ENCODE data around the gene SLN. TPM values are rescaled to one million over a fixed set of nuclear protein-coding genes. Genes with fewer than 3 reads are reported as not detected.
A peak's percentile ranks its signal among the peaks of the same experiment; 100 is the strongest.

Gene SLN
- total RNA-seq, 1 experiment from 2014 or later, result 0.40 TPM

- POLR2A ChIA-PET (ENCODE audit: unreplicated experiment), result no interaction called here
- 0 out of 2 replicates have a peak, but pooled peaks cover 3% of the 10 kb centered on the region for H3K9me2 ChIP-seq (replicated peaks; ENCODE audit: low read length)
- intact Hi-C loops (cut with micrococcal nuclease), result no loop called here
Observed at GRCh38 chr11:107688322-107688918, 23.4 kb downstream of the SLN start.

GRCh38 chr11:107683807-107684206 lies 28.0 kb downstream of the SLN start:
- no peaks in the 10 kb centered on the region for H3K79me2 ChIP-seq (ENCODE audit: low read length)
- H3F3A ChIP-seq (ENCODE audit: low read length, unreplicated experiment), result no peaks in the 10 kb centered on the region
- no peak overlapping the region for H3K9ac ChIP-seq (ENCODE audit: low read length)
- H2AFZ ChIP-seq (ENCODE audit: low read length), result no peak overlapping the region
- intact Hi-C loops (cut with micrococcal nuclease), result no loop called here
- TF ChIP-seq EZH2 (IDR thresholded peaks at IDR 0.05; ENCODE audit: low read length, unreplicated experiment), result no peak
- peak; percentile 75 for TF ChIP-seq CTCF (conservative IDR thresholded peaks at IDR 0.05; ENCODE audit: low read depth, low read length)
- TF ChIP-seq EZH2phosphoT487 (IDR thresholded peaks at IDR 0.05; ENCODE audit: borderline replicate concordance, low read length), result no peak
- no peaks in the 10 kb centered on the region for H3K36me3 ChIP-seq (ENCODE audit: low read depth, low read length)
- no peak overlapping the region for H3K4me2 ChIP-seq (ENCODE audit: low read length)
- no TSS peak for BruUV-seq (replicated peaks)
- H4K20me1 ChIP-seq (ENCODE audit: low read length), result no peaks in the 10 kb centered on the region
- POLR2A ChIA-PET (ENCODE audit: unreplicated experiment), result no interaction called here
- no peak overlapping the region for H3K27ac ChIP-seq (ENCODE audit: low read length)
- H3K4me1 ChIP-seq (ENCODE audit: insufficient read depth, low read length), result no peaks in the 10 kb centered on the region
- CTCF ChIA-PET, result no interaction called here
- H3K27me3 ChIP-seq (ENCODE audit: low read length), result peaks cover 32% of the 10 kb centered on the region
- H3K4me3 ChIP-seq (ENCODE audit: low read length), result no peak overlapping the region
- 0 out of 2 replicates have a peak, but pooled peaks cover 3% of the 10 kb centered on the region for H3K9me2 ChIP-seq (replicated peaks; ENCODE audit: low read length)
- ATAC-seq (no peak), DNase-seq (peak; percentile 68)
- H3K9me3 ChIP-seq (ENCODE audit: low read length), result no peaks in the 10 kb centered on the region

More at GRCh38 chr11:107688322-107688918, 23.4 kb downstream of the SLN start:
- H4K20me1 ChIP-seq (ENCODE audit: low read length), result no peaks in the 10 kb centered on the region
- DNase-seq, result no peak
- H3K9me3 ChIP-seq (ENCODE audit: low read length), result no peaks in the 10 kb centered on the region
- CTCF ChIA-PET, result interaction anchor here (1.3 to 1.6 kb wide), 2 partner anchors 125 to 139 kb away, joined by 3 to 7 read pairs; no protein-coding TSS in a partner anchor
- no peak overlapping the region for H2AFZ ChIP-seq (ENCODE audit: low read length)
- no peaks in the 10 kb centered on the region for H3K36me3 ChIP-seq (ENCODE audit: low read depth, low read length)
- no peak overlapping the region for H3K4me3 ChIP-seq (ENCODE audit: low read length)
- peaks cover 19% of the 10 kb centered on the region for H3K4me1 ChIP-seq (ENCODE audit: insufficient read depth, low read length)
- H3F3A ChIP-seq (ENCODE audit: low read length, unreplicated experiment), result no peaks in the 10 kb centered on the region
- no peak overlapping the region for H3K27ac ChIP-seq (ENCODE audit: low read length)
- H3K4me2 ChIP-seq (ENCODE audit: low read length), result no peak overlapping the region
- no TSS peak for BruUV-seq (replicated peaks)
- no peak overlapping the region for H3K9ac ChIP-seq (ENCODE audit: low read length)
- TF ChIP-seq EZH2 (IDR thresholded peaks at IDR 0.05; ENCODE audit: low read length, unreplicated experiment) (no peak), EZH2phosphoT487 (IDR thresholded peaks at IDR 0.05; ENCODE audit: borderline replicate concordance, low read length) (no peak), CTCF (conservative IDR thresholded peaks at IDR 0.05; ENCODE audit: low read depth, low read length) (no peak)
- 0 out of 2 replicates have a peak, but pooled peaks cover 9% of the 10 kb centered on the region for H3K27me3 ChIP-seq (ENCODE audit: low read length)
- ATAC-seq, result no peak
- no peaks in the 10 kb centered on the region for H3K79me2 ChIP-seq (ENCODE audit: low read length)

GRCh38 chr11:107683061-107683460 lies 28.8 kb downstream of the SLN start:
- TF ChIP-seq EZH2 (IDR thresholded peaks at IDR 0.05; ENCODE audit: low read length, unreplicated experiment) (no peak), CTCF (conservative IDR thresholded peaks at IDR 0.05; ENCODE audit: low read depth, low read length) (no peak), EZH2phosphoT487 (IDR thresholded peaks at IDR 0.05; ENCODE audit: borderline replicate concordance, low read length) (no peak)
- Histone ChIP-seq H3K9me3 (ENCODE audit: low read length) (no peaks in the 10 kb centered on the region), H2AFZ (ENCODE audit: low read length) (no peak overlapping the region), H3K4me1 (ENCODE audit: insufficient read depth, low read length) (no peaks in the 10 kb centered on the region), H3K4me2 (ENCODE audit: low read length) (no peak overlapping the region), H3K9me2 (replicated peaks; ENCODE audit: low read length) (0 out of 2 replicates have a peak, but pooled peaks cover 3% of the 10 kb centered on the region), H3K27me3 (ENCODE audit: low read length) (peaks cover 39% of the 10 kb centered on the region), H3K27ac (ENCODE audit: low read length) (no peak overlapping the region), H3K79me2 (ENCODE audit: low read length) (no peaks in the 10 kb centered on the region), H3K9ac (ENCODE audit: low read length) (no peak overlapping the region), H3F3A (ENCODE audit: low read length, unreplicated experiment) (no peaks in the 10 kb centered on the region), H3K36me3 (ENCODE audit: low read depth, low read length) (no peaks in the 10 kb centered on the region), H4K20me1 (ENCODE audit: low read length) (no peaks in the 10 kb centered on the region), H3K4me3 (ENCODE audit: low read length) (no peak overlapping the region)
- intact Hi-C loops (cut with micrococcal nuclease), result no loop called here
- BruUV-seq (replicated peaks), result no TSS peak
- ATAC-seq (no peak), DNase-seq (no peak)
- POLR2A ChIA-PET (ENCODE audit: unreplicated experiment), result no interaction called here
- CTCF ChIA-PET, result interaction anchor here (0.7 kb wide), 1 partner anchor 226 kb away, joined by 3 read pairs; the partner anchor contains the start of gene CWF19L2
